HUDEP-2 (cell line): Measurements from ENCODE around the gene RAD50.
"Not testable (repeated sequence)": the region's sequence is repeated elsewhere in the genome, so short reads cannot be mapped to it uniquely, and the experiment has no call there.

Source experiments
- DNase-seq, 76 experiments: peaks; one replicate each; lab custom pipeline; 2025; ENCODE audit not compliant: unreplicated experiment in 76 of 76; lab: John Stamatoyannopoulos, UW

RAD50 gene

GRCh38 chr5:132556763-132557477 is at the start of gene RAD50:
Gene RAD50 (plus strand): TSS chr5:132556977. CDS start chr5:132557325, 348 bp downstream.
- peak in 75 of 76 experiments; percentile 21 to 93 (median 82) for DNase-seq

GRCh38 chr5:132510076-132510475 is 46.7 kb upstream of the RAD50 start:
- no peak for DNase-seq

- DNase-seq = not testable (repeated sequence)
Observed at GRCh38 chr5:132513618-132514336, 43.0 kb upstream of the RAD50 start.

GRCh38 chr5:132522067-132522466 is 34.7 kb upstream of the RAD50 start:
- DNase-seq = not testable (repeated sequence)

- not testable (repeated sequence) for DNase-seq
Observed at GRCh38 chr5:132524877-132525276, 31.9 kb upstream of the RAD50 start.

GRCh38 chr5:132525299-132525724 is 31.5 kb upstream of the RAD50 start:
- DNase-seq = no peak

GRCh38 chr5:132526290-132526973 is 30.3 kb upstream of the RAD50 start:
- peak in 43 of 76 experiments; percentile 2 to 66 (median 34) for DNase-seq

- DNase-seq = no peak
Observed at GRCh38 chr5:132526974-132527564, 29.7 kb upstream of the RAD50 start.

GRCh38 chr5:132528021-132528420 is 28.8 kb upstream of the RAD50 start:
- DNase-seq = no peak

- no peak for DNase-seq
Observed at GRCh38 chr5:132528866-132529634, 27.7 kb upstream of the RAD50 start.

- no peak for DNase-seq
Observed at GRCh38 chr5:132530946-132531345, 25.8 kb upstream of the RAD50 start.

- DNase-seq = no peak
Observed at GRCh38 chr5:132539716-132540115, 17.1 kb upstream of the RAD50 start.

- DNase-seq = no peak
Observed at GRCh38 chr5:132540149-132540548, 16.6 kb upstream of the RAD50 start.

GRCh38 chr5:132540764-132541163 is 16.0 kb upstream of the RAD50 start:
- DNase-seq = no peak

GRCh38 chr5:132543472-132544201 is 13.1 kb upstream of the RAD50 start, which contains the start of gene IL5:
Gene IL5 (minus strand): TSS chr5:132543522. CDS start chr5:132543478, 44 bp downstream.
- no peak for DNase-seq

- DNase-seq = no peak
Observed at GRCh38 chr5:132546108-132546507, 10.7 kb upstream of the RAD50 start.

GRCh38 chr5:132547269-132547668 is 9.5 kb upstream of the RAD50 start:
- DNase-seq = no peak

GRCh38 chr5:132548834-132549233 is 7.9 kb upstream of the RAD50 start:
- DNase-seq = not testable (repeated sequence)

GRCh38 chr5:132549576-132549975 is 7.2 kb upstream of the RAD50 start:
- DNase-seq = peak in 13 of 76 experiments; percentile 3 to 27 (median 19)
